Embryonic facial prominence (tissue), 1 donor: ENCODE data around the gene HYCC1.

Experiments used
- DNase-seq: peaks from one replicate; pipeline ENCODE4 v3.0.0-alpha.2; 2016; ENCODE audit errors: extremely low spot score

Gene HYCC1

GRCh38 chr7:23016345-23017253, 2.7 kb upstream of the HYCC1 start:
- DNase-seq: no peak

GRCh38 chr7:23014681-23015080, 751 bp upstream of the HYCC1 start:
- DNase-seq: no peak

GRCh38 chr7:23012908-23013714, 819 bp downstream of the HYCC1 start:
- no peak for DNase-seq

GRCh38 chr7:23012186-23012585, 1.7 kb downstream of the HYCC1 start:
- no peak for DNase-seq

GRCh38 chr7:23011222-23011924, 2.6 kb downstream of the HYCC1 start:
- DNase-seq: no peak

- no peak for DNase-seq
Measured at GRCh38 chr7:23009303-23009702, 4.6 kb downstream of the HYCC1 start.

- DNase-seq: no peak
Measured at GRCh38 chr7:23004247-23004520, 9.7 kb downstream of the HYCC1 start.

- DNase-seq: no peak
Measured at GRCh38 chr7:23003505-23004246, 10.3 kb downstream of the HYCC1 start.

GRCh38 chr7:23002698-23003097, 11.2 kb downstream of the HYCC1 start:
- DNase-seq: no peak

GRCh38 chr7:23001610-23002009, 12.3 kb downstream of the HYCC1 start:
- no peak for DNase-seq

GRCh38 chr7:23000597-23001360, 13.2 kb downstream of the HYCC1 start:
- no peak for DNase-seq

- DNase-seq: no peak
Measured at GRCh38 chr7:22998519-22998896, 15.4 kb downstream of the HYCC1 start.

- DNase-seq: no peak
Measured at GRCh38 chr7:22997871-22998518, 15.9 kb downstream of the HYCC1 start.

- no peak for DNase-seq
Measured at GRCh38 chr7:22996470-22996869, 17.5 kb downstream of the HYCC1 start.

- no peak for DNase-seq
Measured at GRCh38 chr7:22995011-22995410, 18.9 kb downstream of the HYCC1 start.

GRCh38 chr7:22992874-22993840, 20.8 kb downstream of the HYCC1 start:
- DNase-seq: no peak

GRCh38 chr7:22990588-22990949, 23.4 kb downstream of the HYCC1 start:
- no peak for DNase-seq

GRCh38 chr7:22989643-22990587, 24.0 kb downstream of the HYCC1 start:
- DNase-seq: no peak
